Neural cell (in vitro differentiated cells): ENCODE measurements around the gene KCNT1. TPM values are rescaled to one million over a fixed set of nuclear protein-coding genes. Genes with fewer than 3 reads are reported as not detected.

Experiments
- H2AFZ ChIP-seq: fragments of 200-600, 300-800 bp; sonication (generic), shearing (Covaris generic); 2 replicates; pipeline ENCODE4 v1.6.0; 2014; ENCODE audit warnings: low read depth, mild to moderate bottlenecking, antibody characterized with exemption, low read length, moderate library complexity
- H3F3A ChIP-seq: fragments of 200-600 bp; shearing (Covaris generic); 2 replicates; pipeline ENCODE4 v1.6.1; 2016; ENCODE audit warnings: mild to moderate bottlenecking, moderate library complexity, mixed read lengths, antibody characterized with exemption, low read length; ENCODE audit not compliant: insufficient read depth, poor library complexity, severe bottlenecking
- H3K27ac ChIP-seq: fragments of 200-600, 300-800 bp; sonication (generic), shearing (Covaris generic); 2 replicates; pipeline ENCODE4 v1.5.1; 2014; ENCODE audit warnings: mild to moderate bottlenecking, low read length, moderate library complexity
- H3K27me3 ChIP-seq: fragments of 300-800, 200-600 bp; sonication (generic), shearing (Covaris generic); 2 replicates; pipeline ENCODE4 v1.6.0; 2014; ENCODE audit warnings: mild to moderate bottlenecking, low read depth, low read length, moderate library complexity; ENCODE audit not compliant: insufficient read depth
- H3K36me3 ChIP-seq: fragments of 300-800, 200-600 bp; sonication (generic), shearing (Covaris generic); 2 replicates; pipeline ENCODE4 v1.5.1; 2014; ENCODE audit warnings: mild to moderate bottlenecking, antibody characterized with exemption, low read length, moderate library complexity; ENCODE audit not compliant: insufficient read depth
- H3K4me2 ChIP-seq: fragments of 300-800, 200-600 bp; sonication (generic), shearing (Covaris generic); 2 replicates; pipeline ENCODE4 v1.6.0; 2014; ENCODE audit warnings: mild to moderate bottlenecking, low read length
- H3K4me3 ChIP-seq: fragments of 300-800, 200-600 bp; sonication (generic), shearing (Covaris generic); 2 replicates; pipeline ENCODE4 v1.5.1; 2014; ENCODE audit warnings: mild to moderate bottlenecking, low read length, moderate library complexity
- H3K79me2 ChIP-seq: fragments of 200-600 bp; shearing (Covaris generic); replicated peaks from 2 replicates; pipeline ENCODE4 v1.6.0; 2014; ENCODE audit warnings: mild to moderate bottlenecking, low read length, moderate library complexity; ENCODE audit not compliant: insufficient read depth
- H3K9ac ChIP-seq: fragments of 300-800, 200-600 bp; sonication (generic), shearing (Covaris generic); 2 replicates; pipeline ENCODE4 v1.6.1; 2016; ENCODE audit warnings: mild to moderate bottlenecking, low read length, mixed read lengths
- H3K9me2 ChIP-seq: fragments of 200-600 bp; shearing (Covaris generic); 2 replicates; pipeline ENCODE4 v1.6.1; 2016; ENCODE audit warnings: mild to moderate bottlenecking, low read length, mixed read lengths; ENCODE audit not compliant: insufficient read depth
- H3K9me3 ChIP-seq: fragments of 200-600, 300-800 bp; sonication (generic), shearing (Covaris generic); 2 replicates; pipeline ENCODE4 v1.6.1; 2016; ENCODE audit warnings: mild to moderate bottlenecking, mixed run types, low read length, moderate library complexity, mixed read lengths
- H4K20me1 ChIP-seq: fragments of 200-600 bp; shearing (Covaris generic); 2 replicates; pipeline ENCODE4 v1.6.1; 2016; ENCODE audit warnings: mild to moderate bottlenecking, mixed run types; ENCODE audit not compliant: insufficient read depth
- EP300 ChIP-seq: fragments of 450-650 bp; conservative IDR thresholded peaks from 2 replicates; pipeline ENCODE4 v1.6.1; 2014; ENCODE audit warnings: antibody characterized with exemption, mild to moderate bottlenecking, moderate library complexity; ENCODE audit not compliant: poor library complexity, severe bottlenecking
- EZH2 ChIP-seq: fragments of 200-600, 300-800 bp; shearing (Covaris generic), sonication (generic); IDR thresholded peaks from 2 replicates; pipeline ENCODE4 v1.6.1; 2014; ENCODE audit warnings: antibody characterized with exemption, low read length, borderline replicate concordance, mild to moderate bottlenecking; ENCODE audit not compliant: insufficient read depth, poor library complexity, severe bottlenecking
- MXI1 ChIP-seq: fragments of 450-650 bp; conservative IDR thresholded peaks from 2 replicates; pipeline ENCODE4 v1.6.1; 2014; ENCODE audit warnings: antibody characterized with exemption, mild to moderate bottlenecking; ENCODE audit not compliant: poor library complexity, severe bottlenecking
- POLR2AphosphoS5 ChIP-seq: IDR thresholded peaks from 2 replicates; pipeline ENCODE4 v1.6.1; 2012
- RAD21 ChIP-seq: fragments of 450-650 bp; conservative IDR thresholded peaks from 2 replicates; pipeline ENCODE4 v1.6.1; 2014; ENCODE audit warnings: antibody characterized with exemption, mild to moderate bottlenecking, moderate library complexity
- SMC3 ChIP-seq: fragments of 450-650 bp; conservative IDR thresholded peaks from 2 replicates; pipeline ENCODE4 v1.6.1; 2014; ENCODE audit warnings: antibody characterized with exemption, mild to moderate bottlenecking, moderate library complexity; ENCODE audit not compliant: poor library complexity
- polyA plus RNA-seq: library from polyadenylated mRNA; depleted of rRNA; stranded (reverse); fragments of >200 nt; gene quantifications from 2 replicates; pipeline ENCODE4 v1.2.3, GENCODE V29; 2014
- TF ChIP-seq, protein P1 (sequence below): fragments of 450-650 bp; IDR thresholded peaks from 2 replicates; pipeline ENCODE4 v1.5.1; 2014; ENCODE audit warnings: antibody characterized with exemption, mild to moderate bottlenecking, moderate library complexity; ENCODE audit not compliant: poor library complexity, severe bottlenecking
- TF ChIP-seq, protein P2 (sequence below): IDR thresholded peaks from 2 replicates; pipeline ENCODE4 v1.6.1; 2012; ENCODE audit warnings: borderline replicate concordance

KCNT1 gene
- polyA plus RNA-seq, 1 donor from 2014 or later, result 0.67 TPM

DNA sequence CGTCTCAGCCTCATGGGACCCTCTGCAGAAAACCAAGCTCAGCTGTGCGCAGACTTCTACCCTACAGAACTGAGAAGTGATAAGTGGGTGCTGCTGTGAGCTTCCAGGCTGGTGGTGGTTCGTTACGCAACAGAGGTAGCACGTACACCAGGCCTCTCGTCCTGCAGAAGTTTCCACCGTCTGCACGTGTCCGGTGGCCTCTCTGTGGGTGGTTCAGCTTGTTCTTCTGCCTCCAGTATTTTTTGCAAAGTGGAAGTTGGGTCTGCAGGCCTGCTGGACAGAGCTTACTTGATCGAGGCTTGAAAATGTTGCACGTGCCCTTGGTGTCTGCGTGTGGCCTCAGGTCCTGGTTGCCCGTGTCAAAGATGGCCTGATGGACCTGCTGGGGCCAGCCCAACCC is 27.5 kb downstream of the KCNT1 start:
- Histone ChIP-seq H2AFZ (no peak overlapping the region), H3K79me2 (no peaks in the 10 kb centered on the region), H3K9me3 (no peaks in the 10 kb centered on the region), H3K4me3 (no peak overlapping the region), H3F3A (no peaks in the 10 kb centered on the region), H3K4me2 (no peak overlapping the region), H3K36me3 (no peaks in the 10 kb centered on the region), H3K27me3 (no peaks in the 10 kb centered on the region), H3K27ac (no peak overlapping the region), H3K9me2 (no peaks in the 10 kb centered on the region), H4K20me1 (no peaks in the 10 kb centered on the region), H3K9ac (no peak overlapping the region)
- TF ChIP-seq RAD21, result no peak
- TF ChIP-seq, protein P1, sequence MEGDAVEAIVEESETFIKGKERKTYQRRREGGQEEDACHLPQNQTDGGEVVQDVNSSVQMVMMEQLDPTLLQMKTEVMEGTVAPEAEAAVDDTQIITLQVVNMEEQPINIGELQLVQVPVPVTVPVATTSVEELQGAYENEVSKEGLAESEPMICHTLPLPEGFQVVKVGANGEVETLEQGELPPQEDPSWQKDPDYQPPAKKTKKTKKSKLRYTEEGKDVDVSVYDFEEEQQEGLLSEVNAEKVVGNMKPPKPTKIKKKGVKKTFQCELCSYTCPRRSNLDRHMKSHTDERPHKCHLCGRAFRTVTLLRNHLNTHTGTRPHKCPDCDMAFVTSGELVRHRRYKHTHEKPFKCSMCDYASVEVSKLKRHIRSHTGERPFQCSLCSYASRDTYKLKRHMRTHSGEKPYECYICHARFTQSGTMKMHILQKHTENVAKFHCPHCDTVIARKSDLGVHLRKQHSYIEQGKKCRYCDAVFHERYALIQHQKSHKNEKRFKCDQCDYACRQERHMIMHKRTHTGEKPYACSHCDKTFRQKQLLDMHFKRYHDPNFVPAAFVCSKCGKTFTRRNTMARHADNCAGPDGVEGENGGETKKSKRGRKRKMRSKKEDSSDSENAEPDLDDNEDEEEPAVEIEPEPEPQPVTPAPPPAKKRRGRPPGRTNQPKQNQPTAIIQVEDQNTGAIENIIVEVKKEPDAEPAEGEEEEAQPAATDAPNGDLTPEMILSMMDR, result no peak
- TF ChIP-seq EZH2, result no peak

DNA sequence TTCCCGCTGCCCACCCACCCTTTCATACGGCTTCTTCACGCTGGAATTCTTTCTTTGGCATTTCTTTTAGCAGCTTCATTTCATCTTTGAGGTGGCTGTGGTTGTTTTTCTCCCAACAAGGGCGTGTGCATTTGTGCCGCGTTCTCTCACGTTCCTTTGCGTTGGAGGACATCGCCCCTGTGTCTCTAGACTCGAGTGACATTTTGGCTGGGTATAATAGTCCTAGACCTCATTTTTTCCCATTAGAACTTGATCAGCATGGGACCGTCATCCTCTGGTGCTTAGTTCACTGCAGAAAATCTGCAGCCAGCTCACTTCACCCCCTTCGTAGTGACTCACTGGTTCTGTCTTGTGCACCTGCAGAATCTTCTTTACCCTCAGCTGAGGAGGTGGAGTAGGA is 29.5 kb downstream of the KCNT1 start:
- H4K20me1 ChIP-seq, result no peaks in the 10 kb centered on the region
- H3K9ac ChIP-seq, result no peak overlapping the region
- peaks cover 5% of the 10 kb centered on the region for H3K27me3 ChIP-seq
- no peak overlapping the region for H2AFZ ChIP-seq
- no peaks in the 10 kb centered on the region for H3K9me3 ChIP-seq
- no peaks in the 10 kb centered on the region for H3K36me3 ChIP-seq
- H3K4me2 ChIP-seq, result no peak overlapping the region
- H3K79me2 ChIP-seq, result no peaks in the 10 kb centered on the region
- H3K4me3 ChIP-seq, result no peak overlapping the region
- no peak overlapping the region for H3K27ac ChIP-seq
- no peaks in the 10 kb centered on the region for H3F3A ChIP-seq
- TF ChIP-seq MXI1, result no peak
- TF ChIP-seq, protein P2, sequence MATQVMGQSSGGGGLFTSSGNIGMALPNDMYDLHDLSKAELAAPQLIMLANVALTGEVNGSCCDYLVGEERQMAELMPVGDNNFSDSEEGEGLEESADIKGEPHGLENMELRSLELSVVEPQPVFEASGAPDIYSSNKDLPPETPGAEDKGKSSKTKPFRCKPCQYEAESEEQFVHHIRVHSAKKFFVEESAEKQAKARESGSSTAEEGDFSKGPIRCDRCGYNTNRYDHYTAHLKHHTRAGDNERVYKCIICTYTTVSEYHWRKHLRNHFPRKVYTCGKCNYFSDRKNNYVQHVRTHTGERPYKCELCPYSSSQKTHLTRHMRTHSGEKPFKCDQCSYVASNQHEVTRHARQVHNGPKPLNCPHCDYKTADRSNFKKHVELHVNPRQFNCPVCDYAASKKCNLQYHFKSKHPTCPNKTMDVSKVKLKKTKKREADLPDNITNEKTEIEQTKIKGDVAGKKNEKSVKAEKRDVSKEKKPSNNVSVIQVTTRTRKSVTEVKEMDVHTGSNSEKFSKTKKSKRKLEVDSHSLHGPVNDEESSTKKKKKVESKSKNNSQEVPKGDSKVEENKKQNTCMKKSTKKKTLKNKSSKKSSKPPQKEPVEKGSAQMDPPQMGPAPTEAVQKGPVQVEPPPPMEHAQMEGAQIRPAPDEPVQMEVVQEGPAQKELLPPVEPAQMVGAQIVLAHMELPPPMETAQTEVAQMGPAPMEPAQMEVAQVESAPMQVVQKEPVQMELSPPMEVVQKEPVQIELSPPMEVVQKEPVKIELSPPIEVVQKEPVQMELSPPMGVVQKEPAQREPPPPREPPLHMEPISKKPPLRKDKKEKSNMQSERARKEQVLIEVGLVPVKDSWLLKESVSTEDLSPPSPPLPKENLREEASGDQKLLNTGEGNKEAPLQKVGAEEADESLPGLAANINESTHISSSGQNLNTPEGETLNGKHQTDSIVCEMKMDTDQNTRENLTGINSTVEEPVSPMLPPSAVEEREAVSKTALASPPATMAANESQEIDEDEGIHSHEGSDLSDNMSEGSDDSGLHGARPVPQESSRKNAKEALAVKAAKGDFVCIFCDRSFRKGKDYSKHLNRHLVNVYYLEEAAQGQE, result no peak
- TF ChIP-seq, protein P1, result no peak
- no peak for TF ChIP-seq EZH2
- TF ChIP-seq SMC3, result no peak
- TF ChIP-seq POLR2AphosphoS5, result no peak
- no peak for TF ChIP-seq EP300
- H3K9me2 ChIP-seq, result no peaks in the 10 kb centered on the region
